ENCODE measurements around the gene MAGEB2. TPM values are rescaled to one million over a fixed set of nuclear protein-coding genes. Genes with fewer than 3 reads are reported as not detected.

MAGEB2 gene, protein sequence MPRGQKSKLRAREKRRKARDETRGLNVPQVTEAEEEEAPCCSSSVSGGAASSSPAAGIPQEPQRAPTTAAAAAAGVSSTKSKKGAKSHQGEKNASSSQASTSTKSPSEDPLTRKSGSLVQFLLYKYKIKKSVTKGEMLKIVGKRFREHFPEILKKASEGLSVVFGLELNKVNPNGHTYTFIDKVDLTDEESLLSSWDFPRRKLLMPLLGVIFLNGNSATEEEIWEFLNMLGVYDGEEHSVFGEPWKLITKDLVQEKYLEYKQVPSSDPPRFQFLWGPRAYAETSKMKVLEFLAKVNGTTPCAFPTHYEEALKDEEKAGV
- not detected in 2 replicates for total RNA-seq

DNA sequence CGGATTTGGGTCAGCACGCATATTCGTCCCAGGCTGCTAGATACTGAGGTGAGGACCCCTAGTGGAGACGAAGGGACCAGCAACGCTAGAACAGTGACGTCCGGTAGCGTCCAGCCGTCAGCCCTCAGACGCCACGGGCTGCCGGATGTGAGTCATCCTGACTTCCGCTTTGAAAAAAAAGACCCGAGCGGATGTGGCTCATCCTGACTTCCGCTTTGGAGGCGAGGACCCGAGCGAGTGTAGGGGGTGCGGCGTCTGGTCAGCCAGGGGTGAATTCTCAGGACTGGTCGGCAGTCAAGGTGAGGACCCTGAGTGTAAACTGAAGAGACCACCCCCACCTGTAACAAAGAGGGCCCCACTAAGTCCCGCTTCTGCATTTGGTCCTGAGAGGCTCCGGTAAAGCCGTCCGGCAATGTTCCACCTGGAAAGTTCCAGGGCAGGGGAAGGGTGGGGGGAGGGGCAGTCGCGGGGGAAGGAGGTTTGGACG lies at the start of gene MAGEB2:
Gene MAGEB2 (plus strand): TSS at position 207 of the 487 bp plus-strand sequence. CDS start 3,018 bp downstream, outside the sequence.

DNA sequence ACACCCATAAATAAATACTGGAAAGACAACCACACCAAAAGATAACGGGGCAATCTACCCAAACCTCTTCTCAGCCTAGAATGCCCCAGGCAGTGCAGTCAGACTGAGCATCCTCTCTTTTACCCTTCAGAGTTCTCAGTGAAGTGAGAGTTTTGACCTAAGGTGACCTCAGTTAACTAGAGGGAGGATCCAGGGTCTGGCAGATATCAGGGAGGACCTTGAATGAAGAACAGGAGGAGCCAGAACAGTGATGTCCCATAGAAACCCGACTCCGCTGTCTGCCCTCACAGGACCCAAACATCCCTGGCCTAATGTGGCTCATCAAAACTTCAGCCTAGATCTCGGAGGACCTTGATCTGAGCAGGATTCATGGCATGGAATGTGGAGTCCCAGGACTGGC lies 15.0 kb downstream of the MAGEB2 start, which contains the start of gene MAGEB3:
Gene MAGEB3 (plus strand): TSS at position 263 of the 400 bp plus-strand sequence. CDS start 5,268 bp downstream, outside the sequence.

DNA sequence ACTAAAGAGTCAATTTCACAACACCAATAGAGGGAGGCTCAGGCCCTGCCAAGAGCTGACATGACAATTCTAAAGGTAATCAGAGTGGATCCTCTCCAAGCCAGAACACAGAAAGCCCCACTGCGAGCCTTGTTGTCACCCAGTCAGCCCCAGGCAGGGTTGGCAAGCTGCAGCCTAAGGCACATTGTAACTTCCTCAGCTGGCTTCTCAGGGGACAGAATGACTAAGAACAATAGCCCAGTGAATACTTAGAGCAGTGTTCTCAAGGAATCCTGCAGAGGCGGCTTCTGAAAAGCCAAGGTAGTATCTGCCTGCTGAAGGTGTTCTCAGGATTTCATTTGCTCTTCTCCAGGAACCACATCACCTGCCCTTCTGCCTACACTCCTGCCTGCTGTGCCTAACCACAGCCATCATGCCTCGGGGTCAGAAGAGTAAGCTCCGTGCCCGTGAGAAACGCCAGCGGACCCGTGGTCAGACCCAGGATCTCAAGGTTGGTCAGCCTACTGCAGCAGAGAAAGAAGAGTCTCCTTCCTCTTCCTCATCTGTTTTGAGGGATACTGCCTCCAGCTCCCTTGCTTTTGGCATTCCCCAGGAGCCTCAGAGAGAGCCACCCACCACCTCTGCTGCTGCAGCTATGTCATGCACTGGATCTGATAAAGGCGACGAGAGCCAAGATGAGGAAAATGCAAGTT lies 26.5 kb downstream of the MAGEB2 start, which contains the start of gene MAGEB4:
Gene MAGEB4 (plus strand): TSS at position 277 of the 692 bp plus-strand sequence. CDS start 136 bp downstream, at position 413.

DNA sequence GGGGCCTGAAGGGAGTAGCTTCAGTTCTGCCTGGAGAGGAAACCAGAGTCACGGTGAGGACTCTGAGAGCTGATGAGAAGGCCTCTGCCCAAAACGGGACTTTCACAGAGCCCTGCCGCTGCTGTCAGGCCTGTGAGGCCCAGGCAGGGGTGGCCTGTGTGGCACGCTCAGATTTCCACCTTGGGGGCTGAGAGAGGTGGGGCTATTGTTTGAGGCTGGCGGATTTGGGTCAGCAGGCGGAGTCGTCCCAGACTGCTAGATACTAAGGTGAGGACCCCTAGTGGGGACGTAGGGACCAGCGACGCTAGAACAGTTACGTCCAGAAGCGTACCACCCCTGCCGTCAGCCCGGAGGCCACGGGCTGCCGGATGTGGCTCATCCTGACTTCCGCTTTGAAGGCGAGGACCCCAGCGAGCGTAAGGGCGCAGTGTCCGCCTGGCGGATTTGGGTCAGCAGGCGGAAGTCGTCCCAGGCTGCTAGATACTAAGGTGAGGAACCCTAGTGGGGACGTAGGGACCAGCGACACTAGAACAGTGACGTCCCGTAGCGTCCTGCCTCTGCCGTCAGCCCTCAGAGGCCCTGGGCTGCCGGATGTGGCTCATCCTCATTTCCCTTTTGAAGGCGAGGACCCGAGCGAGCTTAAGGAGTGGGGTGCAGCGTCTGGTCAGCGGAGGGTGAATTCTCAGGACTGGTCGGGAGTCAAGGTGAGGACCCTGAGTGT lies 31.6 kb downstream of the MAGEB2 start, which contains the start of gene MAGEB1:
Gene MAGEB1 (plus strand): TSS at position 378 of the 721 bp plus-strand sequence. CDS start 3,348 bp downstream, outside the sequence.

Other genes starting within 250 kb of the MAGEB2 start
- not detected in 2 replicates for gene MAGEB3, start 15.1 kb downstream of the MAGEB2 start, total RNA-seq
- not detected in 2 replicates for gene MAGEB4, start 26.4 kb downstream of the MAGEB2 start, total RNA-seq
- gene MAGEB1, start 31.6 kb downstream of the MAGEB2 start, total RNA-seq, result not detected in 2 replicates
- not detected in 2 replicates for gene NR0B1, start 93.8 kb downstream of the MAGEB2 start, total RNA-seq

Measured in myometrial cell (primary cell).